ENCODE results near the gene KLK12. TPM values are rescaled to one million over a fixed set of nuclear protein-coding genes. Genes with fewer than 3 reads are reported as not detected.
A peak's percentile ranks its signal among the peaks of the same experiment; 100 is the strongest.

The KLK12 gene
- not detected in 2 replicates for total RNA-seq

DNA sequence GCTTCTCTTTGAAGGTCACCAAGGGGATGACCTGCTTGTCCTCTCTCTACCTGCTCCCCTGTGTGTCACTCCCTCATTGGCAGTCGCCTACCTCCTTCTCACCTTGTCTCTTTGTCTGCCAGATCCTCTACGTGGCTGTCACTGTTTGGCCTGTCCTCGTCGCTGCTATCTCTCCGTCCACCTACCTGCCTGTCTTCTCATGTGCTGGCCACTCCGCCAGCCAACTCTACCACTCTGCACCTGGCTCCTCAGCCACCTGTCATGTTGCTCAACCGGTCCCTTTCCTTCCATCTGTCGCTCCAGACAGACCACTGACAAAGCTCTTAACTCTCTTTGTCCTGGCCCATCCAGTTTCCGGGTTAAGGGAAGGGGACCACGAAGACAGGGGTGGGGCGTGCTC is at the start of gene KLK12:
KLK12 (minus strand) TSS at position 299 of the 400 bp plus-strand sequence. CDS start 381 bp downstream, outside the sequence.
- no peak for DNase-seq

DNA sequence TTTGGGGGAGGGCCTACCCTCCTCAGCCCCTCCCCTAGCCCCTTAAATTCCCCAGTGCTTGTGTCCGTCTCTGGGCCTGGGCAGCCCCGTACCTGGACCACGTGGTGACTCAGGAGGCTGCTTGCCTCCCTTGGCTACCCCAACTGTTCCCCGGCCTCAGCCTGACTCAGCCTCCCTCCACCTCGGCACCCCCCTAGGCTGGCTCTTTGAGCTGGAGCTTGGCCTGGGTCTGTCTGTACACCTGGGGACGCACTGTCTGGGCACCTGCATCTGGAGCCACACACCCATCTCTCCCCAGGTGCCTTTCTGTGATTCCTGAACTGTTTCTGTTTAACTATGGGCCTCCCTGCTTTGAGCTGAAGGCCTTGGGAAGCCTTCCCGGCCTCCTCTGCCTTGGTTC is 49.7 kb upstream of the KLK12 start:
- no peak for DNase-seq

DNA sequence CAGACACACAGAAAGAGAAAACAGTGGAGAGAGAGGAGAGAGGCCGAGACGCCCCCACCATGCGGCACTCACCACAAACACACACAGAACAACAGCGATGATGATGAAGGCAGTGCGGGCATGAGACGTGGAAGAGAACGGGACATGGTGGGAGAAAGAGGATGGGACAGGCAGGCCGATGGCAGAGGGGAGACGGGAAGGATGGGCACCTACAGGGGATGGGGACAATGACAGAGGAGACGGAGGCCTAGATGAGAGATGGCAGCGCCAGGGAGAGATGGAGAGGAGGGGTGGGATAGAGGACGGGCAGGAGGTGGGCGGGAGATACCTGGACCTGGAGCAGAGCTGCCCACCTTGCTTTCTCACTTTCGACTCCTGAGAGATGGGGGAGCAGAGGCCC is 49.0 kb upstream of the KLK12 start:
- no peak for DNase-seq

- no peak for DNase-seq
Observed at GRCh38 chr19:51083181-51083580, 48.4 kb upstream of the KLK12 start.

DNA sequence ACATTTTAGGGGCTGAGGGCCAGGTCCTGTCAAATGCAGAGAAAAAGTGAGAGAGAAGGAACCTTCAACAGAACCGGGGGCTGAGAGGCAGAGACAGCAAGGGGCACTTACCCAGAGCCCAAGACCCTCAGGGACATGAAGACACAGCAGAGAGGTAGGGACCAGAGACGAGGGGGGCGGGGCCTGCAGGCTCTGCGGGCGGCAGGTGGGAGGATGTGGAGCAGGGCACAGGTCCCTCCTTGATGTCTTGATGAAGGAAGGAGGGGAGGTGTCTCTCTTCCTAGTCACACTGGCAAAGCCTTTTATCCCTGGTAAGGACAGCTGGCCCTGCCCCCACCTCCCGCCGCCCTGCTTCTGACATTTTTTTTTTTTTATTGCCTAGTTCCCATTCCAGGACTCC is 47.8 kb upstream of the KLK12 start, which contains the start of gene KLK14:
KLK14 (minus strand) TSS at position 277 of the 400 bp plus-strand sequence; CDS start at position 4, 273 bp downstream.
- DNase-seq, result no peak

DNA sequence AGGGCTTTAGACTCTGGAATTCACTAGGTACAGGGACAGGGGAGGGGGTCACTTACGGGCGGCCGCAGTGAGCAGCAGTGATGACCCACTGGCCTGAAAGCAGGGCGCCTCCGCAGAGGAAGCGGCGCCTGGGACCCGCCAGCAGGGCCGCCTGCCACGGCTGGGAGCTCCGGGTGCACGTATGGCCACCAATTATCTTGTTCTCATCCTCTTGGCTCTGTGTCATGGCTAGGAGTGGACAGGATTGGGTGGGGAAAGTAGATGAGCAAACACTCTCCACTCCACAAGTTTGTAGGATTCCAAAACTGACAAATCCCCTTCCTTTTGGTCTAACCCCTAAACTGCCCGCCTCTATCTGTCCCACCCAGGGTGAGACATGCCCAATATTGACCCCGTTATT is 46.7 kb upstream of the KLK12 start:
- DNase-seq, result no peak

- DNase-seq, result no peak
Observed at GRCh38 chr19:51079481-51080110, 44.8 kb upstream of the KLK12 start.

GRCh38 chr19:51078731-51079130 is 43.9 kb upstream of the KLK12 start:
- DNase-seq, result no peak

GRCh38 chr19:51078104-51078503 is 43.3 kb upstream of the KLK12 start:
- no peak for DNase-seq

DNA sequence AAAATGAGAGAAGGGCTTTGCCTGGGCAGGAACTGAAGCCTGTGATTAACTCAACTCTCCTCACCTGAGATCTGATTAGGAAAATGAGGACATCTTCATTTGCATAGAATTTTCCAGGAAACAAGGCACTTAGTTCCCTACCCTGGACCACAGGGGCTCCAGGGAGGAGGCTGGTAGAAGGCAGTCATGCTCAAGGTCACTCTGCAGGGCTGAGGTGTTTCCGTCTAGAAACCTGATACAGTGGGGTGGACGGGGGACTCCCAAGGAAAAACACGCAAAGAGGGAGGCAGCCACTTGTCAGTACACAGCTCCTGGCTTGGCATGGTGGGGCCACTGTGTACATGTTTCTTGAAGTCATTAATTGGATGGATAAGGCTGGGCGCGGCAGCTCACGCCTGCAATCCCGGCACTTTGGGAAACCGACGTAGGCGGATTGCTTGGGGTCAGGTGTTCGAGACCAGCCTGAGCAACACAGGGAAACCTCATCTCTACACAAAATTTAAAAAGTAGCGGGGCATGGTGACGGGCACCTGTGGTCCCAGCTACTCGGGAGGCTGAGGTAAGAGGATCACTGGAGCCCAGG is 41.9 kb upstream of the KLK12 start:
- no peak for DNase-seq

- DNase-seq, result no peak
Observed at GRCh38 chr19:51075998-51076397, 41.2 kb upstream of the KLK12 start.

GRCh38 chr19:51071095-51071405 is 36.2 kb upstream of the KLK12 start:
- no peak for DNase-seq

GRCh38 chr19:51070334-51071094 is 35.7 kb upstream of the KLK12 start:
- no peak for DNase-seq

DNA sequence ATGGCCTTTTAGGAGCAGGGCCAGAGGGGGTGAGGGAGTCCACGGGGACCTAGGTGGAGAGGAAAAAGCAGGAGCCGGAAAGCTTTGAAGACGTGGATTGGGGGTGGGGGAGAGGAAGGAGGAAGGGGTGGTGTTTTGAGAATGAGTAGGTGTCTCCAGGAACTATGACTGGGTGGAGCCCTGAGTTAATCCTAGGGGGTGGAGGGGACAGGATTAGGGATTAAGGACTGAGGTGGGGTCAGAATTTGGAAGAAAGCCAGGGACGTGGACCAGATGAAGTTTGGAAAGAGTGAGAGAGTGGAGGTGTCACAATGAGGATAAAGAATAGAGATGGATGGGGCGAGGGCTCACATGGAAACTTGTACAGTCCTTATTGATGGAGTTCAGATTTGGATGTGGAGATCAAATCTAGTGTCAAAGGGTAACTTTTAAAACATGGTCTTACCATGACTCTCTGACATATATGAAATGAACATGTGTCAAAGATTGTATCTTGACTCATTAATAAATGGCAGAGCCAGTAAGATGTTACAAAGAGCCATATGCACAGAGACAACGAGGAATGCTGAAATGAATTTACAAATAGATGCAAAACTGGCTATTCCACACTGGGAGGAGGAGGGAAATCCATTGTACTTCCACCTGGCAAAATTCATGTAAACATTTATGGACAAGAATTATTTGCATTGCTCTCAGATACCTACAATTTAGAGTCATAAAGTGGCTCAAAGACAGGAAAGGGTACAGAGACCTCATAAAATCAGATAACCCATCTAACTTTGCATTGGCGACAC is 31.8 kb upstream of the KLK12 start:
- DNase-seq, result no peak

GRCh38 chr19:51065221-51065960 is 30.6 kb upstream of the KLK12 start:
- DNase-seq, result no peak

GRCh38 chr19:51064534-51065220 is 29.9 kb upstream of the KLK12 start, which contains the start of gene KLK13:
Gene KLK13 (minus strand): TSS chr19:51065092. CDS start chr19:51065067, 25 bp downstream.
- peak; percentile 11 for DNase-seq

GRCh38 chr19:51063664-51064063 is 28.9 kb upstream of the KLK12 start:
- no peak for DNase-seq

- no peak for DNase-seq
Observed at GRCh38 chr19:51060973-51061372, 26.2 kb upstream of the KLK12 start.

GRCh38 chr19:51060336-51060735 is 25.5 kb upstream of the KLK12 start:
- no peak for DNase-seq

DNA sequence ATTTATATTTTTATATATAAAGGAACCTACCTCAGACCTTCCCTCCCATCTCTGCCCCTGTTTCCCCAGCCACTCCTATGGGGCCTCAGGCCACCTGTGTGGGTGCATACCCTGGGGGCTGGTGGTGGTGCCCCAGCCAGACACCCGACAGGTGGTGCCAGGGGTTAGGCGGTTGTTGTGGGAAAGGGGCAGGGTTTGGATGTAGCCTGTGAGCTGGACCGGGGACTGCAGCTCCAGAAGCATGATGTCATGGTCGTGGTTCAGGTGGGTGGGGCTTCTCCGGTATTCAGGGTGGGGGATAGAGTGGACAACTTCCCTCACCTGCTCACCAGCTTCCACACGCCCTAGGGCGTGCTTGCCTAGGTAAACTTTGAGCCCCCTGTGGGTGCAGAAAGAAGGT is 24.9 kb upstream of the KLK12 start:
- no peak for DNase-seq

GRCh38 chr19:51055866-51056265 is 21.1 kb upstream of the KLK12 start:
- no peak for DNase-seq

DNA sequence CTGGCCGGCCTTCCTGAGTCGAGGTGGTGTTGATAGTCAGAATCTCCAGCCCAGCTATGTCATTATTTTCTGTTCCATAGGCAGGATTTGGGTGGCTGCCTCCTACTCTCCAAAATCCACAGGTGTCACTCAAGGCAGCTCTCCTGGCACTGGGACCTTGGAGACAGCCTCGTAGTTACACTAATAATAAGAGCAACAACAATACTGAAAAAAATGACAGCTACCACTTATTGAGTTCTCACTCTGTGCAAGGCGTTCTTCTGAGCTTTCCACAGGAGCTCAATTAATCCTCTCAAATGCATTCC is 12.2 kb upstream of the KLK12 start:
- peak; percentile 28 for DNase-seq
